Measurements from ENCODE around the gene PGAP1.

PGAP1 gene

GRCh38 chr2:196954001-196954400 is 27.5 kb upstream of the PGAP1 start:
- no peak for FAIRE-seq
- DNase-seq (ENCODE audit: insufficient read length, low spot score) = no peak

- FAIRE-seq = no peak
- no peak for DNase-seq (ENCODE audit: insufficient read length, low spot score)
Measured at GRCh38 chr2:196952936-196953335, 26.4 kb upstream of the PGAP1 start.

GRCh38 chr2:196951973-196952372 is 25.5 kb upstream of the PGAP1 start:
- FAIRE-seq (no peak), DNase-seq (ENCODE audit: insufficient read length, low spot score) (no peak)

- no peak for DNase-seq (ENCODE audit: insufficient read length, low spot score)
Measured at GRCh38 chr2:196949116-196949515, 22.6 kb upstream of the PGAP1 start.

GRCh38 chr2:196944570-196944969 is 18.1 kb upstream of the PGAP1 start:
- FAIRE-seq = peak; percentile 73

More at GRCh38 chr2:196949116-196949515, 22.6 kb upstream of the PGAP1 start:
- FAIRE-seq = no peak

GRCh38 chr2:196941398-196942078 is 15.0 kb upstream of the PGAP1 start:
- DNase-seq (ENCODE audit: insufficient read length, low spot score) (no peak), FAIRE-seq (no peak)

More at GRCh38 chr2:196944570-196944969, 18.1 kb upstream of the PGAP1 start:
- no peak for DNase-seq (ENCODE audit: insufficient read length, low spot score)

- FAIRE-seq = no peak
- no peak for DNase-seq (ENCODE audit: insufficient read length, low spot score)
Measured at GRCh38 chr2:196939371-196939770, 12.9 kb upstream of the PGAP1 start.

- FAIRE-seq (no peak), DNase-seq (ENCODE audit: insufficient read length, low spot score) (no peak)
Measured at GRCh38 chr2:196935432-196935831, 8.9 kb upstream of the PGAP1 start.

- no peak for FAIRE-seq
- no peak for DNase-seq (ENCODE audit: insufficient read length, low spot score)
Measured at GRCh38 chr2:196934672-196935071, 8.2 kb upstream of the PGAP1 start.

- FAIRE-seq = no peak
- DNase-seq (ENCODE audit: insufficient read length, low spot score) = no peak
Measured at GRCh38 chr2:196931555-196931954, 5.0 kb upstream of the PGAP1 start.

GRCh38 chr2:196927376-196928225 is 1.1 kb upstream of the PGAP1 start:
- DNase-seq (ENCODE audit: insufficient read length, low spot score) (no peak), FAIRE-seq (no peak)

GRCh38 chr2:196925768-196926561 is 542 bp downstream of the PGAP1 start:
- peak; percentile 68 for FAIRE-seq
- DNase-seq (ENCODE audit: insufficient read length, low spot score) = no peak

- DNase-seq (ENCODE audit: insufficient read length, low spot score) = no peak
- FAIRE-seq = no peak
Measured at GRCh38 chr2:196925051-196925767, 1.3 kb downstream of the PGAP1 start.

GRCh38 chr2:196924051-196924450 is 2.5 kb downstream of the PGAP1 start:
- FAIRE-seq (no peak), DNase-seq (ENCODE audit: insufficient read length, low spot score) (no peak)

GRCh38 chr2:196918927-196919326 is 7.6 kb downstream of the PGAP1 start:
- no peak for DNase-seq (ENCODE audit: insufficient read length, low spot score)
- FAIRE-seq = no peak

- no peak for FAIRE-seq
- DNase-seq (ENCODE audit: insufficient read length, low spot score) = no peak
Measured at GRCh38 chr2:196917802-196918201, 8.7 kb downstream of the PGAP1 start.

- DNase-seq (ENCODE audit: insufficient read length, low spot score) (no peak), FAIRE-seq (peak; percentile 35)
Measured at GRCh38 chr2:196915507-196916189, 10.9 kb downstream of the PGAP1 start.

GRCh38 chr2:196914867-196915460 is 11.5 kb downstream of the PGAP1 start:
- no peak for DNase-seq (ENCODE audit: insufficient read length, low spot score)
- peak; percentile 94 for FAIRE-seq

- no peak for DNase-seq (ENCODE audit: insufficient read length, low spot score)
Measured at GRCh38 chr2:196913691-196914090, 12.8 kb downstream of the PGAP1 start.

More at GRCh38 chr2:196913691-196914090, 12.8 kb downstream of the PGAP1 start:
- FAIRE-seq = no peak

Data from GM19239 (cell line).